Osteocyte (in vitro differentiated cells): ENCODE measurements around the gene WDR59. TPM values are rescaled to one million over a fixed set of nuclear protein-coding genes. Genes with fewer than 3 reads are reported as not detected.

Experiments
- DNase-seq: peaks from one replicate; pipeline ENCODE4 v3.0.0; 2021; ENCODE audit warnings: mixed read lengths; ENCODE audit not compliant: unreplicated experiment; ENCODE audit errors: extremely low spot score
- H3K27ac Mint-ChIP-seq: one replicate; pipeline ENCODE4 v1.8.0; 2021; ENCODE audit warnings: mild to moderate bottlenecking, mixed read lengths; ENCODE audit not compliant: unreplicated experiment
- H3K27me3 Mint-ChIP-seq: one replicate; pipeline ENCODE4 v1.8.0; 2021; ENCODE audit warnings: mixed read lengths; ENCODE audit not compliant: unreplicated experiment
- H3K36me3 Mint-ChIP-seq: one replicate; pipeline ENCODE4 v1.8.0; 2021; ENCODE audit warnings: mixed read lengths; ENCODE audit not compliant: unreplicated experiment
- H3K4me1 Mint-ChIP-seq: one replicate; pipeline ENCODE4 v1.8.0; 2021; ENCODE audit warnings: mixed read lengths; ENCODE audit not compliant: unreplicated experiment
- H3K4me3 Mint-ChIP-seq: one replicate; pipeline ENCODE4 v1.8.0; 2021; ENCODE audit warnings: mild to moderate bottlenecking, moderate library complexity, mixed read lengths; ENCODE audit not compliant: unreplicated experiment
- H3K9me3 Mint-ChIP-seq: one replicate; pipeline ENCODE4 v1.8.0; 2021; ENCODE audit warnings: mixed read lengths; ENCODE audit not compliant: unreplicated experiment
- CTCF ChIP-seq: fragments of 200-600 bp; sonication (generic); IDR thresholded peaks from 2 replicates; pipeline ENCODE4 v1.5.0; 2021; ENCODE audit warnings: antibody characterized with exemption, mild to moderate bottlenecking, moderate library complexity
- total RNA-seq: library from RNA; stranded (reverse); gene quantifications from 2 replicates; pipeline ENCODE4 v1.2.1, GENCODE V29; 2021

WDR59 gene
- total RNA-seq, 1 donor from 2014 or later, result 63.3 TPM

DNA sequence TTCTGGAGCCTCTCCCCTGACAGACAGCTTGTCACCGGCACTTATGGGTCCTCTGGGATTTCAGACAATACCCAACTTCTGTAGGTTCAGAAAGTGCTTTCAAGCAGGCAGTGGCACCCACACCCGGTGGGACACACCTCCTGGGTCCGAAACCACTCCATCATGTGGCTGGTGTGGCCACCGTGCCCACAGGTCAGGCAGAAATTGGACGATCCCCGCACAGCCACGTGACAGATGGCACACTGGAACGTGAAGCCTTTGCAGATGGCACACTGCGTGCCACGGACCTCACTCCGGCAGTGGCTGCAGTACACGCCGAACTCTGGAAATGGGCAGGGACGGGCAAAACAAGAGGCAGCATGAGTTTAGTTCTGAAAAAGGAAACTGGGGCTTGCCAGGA is 110.8 kb downstream of the WDR59 start:
- peaks cover 29% of the 10 kb centered on the region for H3K36me3 Mint-ChIP-seq
- H3K9me3 Mint-ChIP-seq, result no peaks in the 10 kb centered on the region
- no peaks in the 10 kb centered on the region for H3K27me3 Mint-ChIP-seq
- TF ChIP-seq CTCF, result no peak
- H3K4me3 Mint-ChIP-seq, result no peak overlapping the region
- H3K27ac Mint-ChIP-seq, result no peak overlapping the region
- H3K4me1 Mint-ChIP-seq, result no peaks in the 10 kb centered on the region
- DNase-seq, result no peak

- Mint-ChIP-seq H3K36me3 (peaks cover 26% of the 10 kb centered on the region), H3K27me3 (no peaks in the 10 kb centered on the region), H3K4me1 (peaks cover 3% of the 10 kb centered on the region), H3K27ac (no peak overlapping the region), H3K4me3 (no peak overlapping the region), H3K9me3 (no peaks in the 10 kb centered on the region)
- no peak for TF ChIP-seq CTCF
- no peak for DNase-seq
Measured at GRCh38 chr16:74872302-74872701, 112.6 kb downstream of the WDR59 start.

DNA sequence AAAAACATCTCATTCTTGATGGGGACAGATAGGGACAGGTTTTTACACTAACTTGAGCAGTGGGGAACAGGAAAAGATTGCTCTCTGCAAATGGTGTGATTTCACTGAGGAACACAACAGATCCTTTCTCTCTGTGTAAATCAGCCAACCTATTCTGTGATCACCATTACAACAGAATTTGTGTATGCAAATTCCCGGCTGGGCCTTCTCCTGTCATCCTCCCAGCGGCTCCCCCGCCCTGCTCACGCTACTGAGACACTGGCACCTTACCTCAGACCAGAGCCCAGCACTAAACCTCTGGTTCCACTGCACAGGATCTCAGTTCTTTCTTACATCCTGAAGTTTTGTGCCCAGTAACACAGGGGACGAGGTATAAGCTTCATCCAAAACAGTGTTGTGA is 113.3 kb downstream of the WDR59 start:
- H3K9me3 Mint-ChIP-seq, result no peaks in the 10 kb centered on the region
- no peaks in the 10 kb centered on the region for H3K27me3 Mint-ChIP-seq
- no peak overlapping the region for H3K4me3 Mint-ChIP-seq
- no peak for TF ChIP-seq CTCF
- H3K4me1 Mint-ChIP-seq, result peaks cover 3% of the 10 kb centered on the region
- H3K27ac Mint-ChIP-seq, result no peak overlapping the region
- peaks cover 23% of the 10 kb centered on the region for H3K36me3 Mint-ChIP-seq
- no peak for DNase-seq

- no peak for DNase-seq
- Mint-ChIP-seq H3K9me3 (no peaks in the 10 kb centered on the region), H3K27me3 (no peaks in the 10 kb centered on the region), H3K4me1 (peaks cover 11% of the 10 kb centered on the region), H3K27ac (no peak overlapping the region), H3K4me3 (no peak overlapping the region), H3K36me3 (peaks cover 3% of the 10 kb centered on the region)
- TF ChIP-seq CTCF, result no peak
Measured at GRCh38 chr16:74868501-74868900, 116.4 kb downstream of the WDR59 start.

GRCh38 chr16:74868035-74868434 is 116.9 kb downstream of the WDR59 start:
- Mint-ChIP-seq H3K4me1 (peaks cover 11% of the 10 kb centered on the region), H3K36me3 (no peaks in the 10 kb centered on the region), H3K27me3 (no peaks in the 10 kb centered on the region), H3K4me3 (no peak overlapping the region), H3K27ac (no peak overlapping the region), H3K9me3 (no peaks in the 10 kb centered on the region)
- no peak for DNase-seq
- TF ChIP-seq CTCF, result no peak
